ENCODE measurements around the gene MACROH2A1. TPM values are rescaled to one million over a fixed set of nuclear protein-coding genes. Genes with fewer than 3 reads are reported as not detected.

Gene MACROH2A1
- total RNA-seq, 1 donor from 2014 or later, result 319 TPM

DNA sequence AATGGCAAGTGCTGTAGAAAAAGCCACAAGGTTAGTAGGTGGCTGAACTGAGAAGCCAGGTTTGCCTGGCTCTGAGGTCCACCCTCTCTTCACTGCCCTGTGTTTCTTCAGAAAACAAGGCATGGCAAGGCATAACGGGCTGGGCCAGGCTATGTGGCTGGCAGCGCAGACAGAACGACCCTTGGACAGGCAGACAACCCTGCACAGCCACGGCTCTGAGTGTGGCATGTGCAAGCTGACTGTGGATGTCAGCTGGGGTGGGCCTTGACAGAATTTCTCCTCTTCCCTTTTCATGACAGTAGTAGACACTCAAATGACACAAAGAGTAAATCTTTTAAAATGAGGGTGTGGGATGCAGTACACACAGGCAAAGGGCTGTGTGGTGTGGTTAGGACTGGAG, 81.7 kb downstream of the MACROH2A1 start:
- Mint-ChIP-seq H3K27me3 (peaks cover 8% of the 10 kb centered on the region), H3K4me1 (ENCODE audit: low read depth) (peaks cover 2% of the 10 kb centered on the region), H3K36me3 (ENCODE audit: insufficient read depth) (no peaks in the 10 kb centered on the region), H3K4me3 (ENCODE audit: low read depth) (no peak overlapping the region), H3K9me3 (ENCODE audit: low read depth) (no peaks in the 10 kb centered on the region), H3K27ac (no peak overlapping the region)
- TF ChIP-seq, protein P1, sequence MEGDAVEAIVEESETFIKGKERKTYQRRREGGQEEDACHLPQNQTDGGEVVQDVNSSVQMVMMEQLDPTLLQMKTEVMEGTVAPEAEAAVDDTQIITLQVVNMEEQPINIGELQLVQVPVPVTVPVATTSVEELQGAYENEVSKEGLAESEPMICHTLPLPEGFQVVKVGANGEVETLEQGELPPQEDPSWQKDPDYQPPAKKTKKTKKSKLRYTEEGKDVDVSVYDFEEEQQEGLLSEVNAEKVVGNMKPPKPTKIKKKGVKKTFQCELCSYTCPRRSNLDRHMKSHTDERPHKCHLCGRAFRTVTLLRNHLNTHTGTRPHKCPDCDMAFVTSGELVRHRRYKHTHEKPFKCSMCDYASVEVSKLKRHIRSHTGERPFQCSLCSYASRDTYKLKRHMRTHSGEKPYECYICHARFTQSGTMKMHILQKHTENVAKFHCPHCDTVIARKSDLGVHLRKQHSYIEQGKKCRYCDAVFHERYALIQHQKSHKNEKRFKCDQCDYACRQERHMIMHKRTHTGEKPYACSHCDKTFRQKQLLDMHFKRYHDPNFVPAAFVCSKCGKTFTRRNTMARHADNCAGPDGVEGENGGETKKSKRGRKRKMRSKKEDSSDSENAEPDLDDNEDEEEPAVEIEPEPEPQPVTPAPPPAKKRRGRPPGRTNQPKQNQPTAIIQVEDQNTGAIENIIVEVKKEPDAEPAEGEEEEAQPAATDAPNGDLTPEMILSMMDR (IDR thresholded peaks at IDR 0.05; ENCODE audit: unreplicated experiment), result no peak
- DNase-seq (ENCODE audit: low spot score, unreplicated experiment), result no peak

DNA sequence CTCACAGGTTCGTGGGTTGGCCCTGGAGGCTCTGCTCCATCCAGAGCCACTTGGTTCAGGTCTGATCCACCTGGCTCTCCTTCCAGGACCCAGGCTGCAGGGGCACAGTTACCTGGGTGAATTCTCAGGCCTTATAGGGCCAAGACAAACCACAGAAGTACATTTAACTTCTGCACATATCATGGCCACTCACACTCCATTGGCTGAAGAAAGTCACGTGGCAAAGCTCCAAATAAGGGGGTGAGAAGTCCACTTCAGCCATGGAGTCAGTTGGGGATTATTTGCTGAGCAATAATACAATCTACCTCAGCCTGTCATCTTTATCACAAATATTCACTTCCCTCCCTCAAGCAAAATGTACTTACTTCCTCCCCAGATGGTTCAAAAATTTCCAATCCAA, 83.6 kb downstream of the MACROH2A1 start:
- Mint-ChIP-seq H3K27ac (no peak overlapping the region), H3K4me1 (ENCODE audit: low read depth) (peaks cover 11% of the 10 kb centered on the region), H3K9me3 (ENCODE audit: low read depth) (no peaks in the 10 kb centered on the region), H3K4me3 (ENCODE audit: low read depth) (no peak overlapping the region), H3K27me3 (peaks cover 3% of the 10 kb centered on the region), H3K36me3 (ENCODE audit: insufficient read depth) (no peaks in the 10 kb centered on the region)
- TF ChIP-seq, protein P1 (IDR thresholded peaks at IDR 0.05; ENCODE audit: unreplicated experiment), result no peak
- no peak for DNase-seq (ENCODE audit: low spot score, unreplicated experiment)

DNA sequence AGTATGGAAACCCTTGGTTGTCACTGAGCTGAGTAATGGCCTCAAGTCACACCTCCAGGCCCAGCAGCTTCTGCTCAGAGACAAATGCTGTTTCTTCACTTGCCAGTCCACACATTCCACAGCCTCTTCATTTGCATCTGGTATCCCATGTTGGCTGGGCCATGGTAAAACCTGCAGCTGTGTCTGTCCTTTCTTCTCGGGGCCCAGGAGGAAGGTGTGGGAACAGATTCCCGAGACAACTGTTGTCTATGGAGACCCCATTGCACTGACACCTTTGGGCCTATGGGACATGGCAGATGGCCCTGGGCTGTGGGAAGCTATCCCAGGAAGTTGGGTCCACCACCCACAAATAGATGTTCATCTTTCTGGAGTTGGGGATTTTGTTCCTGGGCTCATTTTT, 85.1 kb downstream of the MACROH2A1 start:
- peaks cover 21% of the 10 kb centered on the region for H3K4me1 Mint-ChIP-seq (ENCODE audit: low read depth)
- H3K36me3 Mint-ChIP-seq (ENCODE audit: insufficient read depth), result no peaks in the 10 kb centered on the region
- TF ChIP-seq, protein P1 (IDR thresholded peaks at IDR 0.05; ENCODE audit: unreplicated experiment), result no peak
- peaks cover 3% of the 10 kb centered on the region for H3K27me3 Mint-ChIP-seq
- H3K27ac Mint-ChIP-seq, result no peak overlapping the region
- no peaks in the 10 kb centered on the region for H3K9me3 Mint-ChIP-seq (ENCODE audit: low read depth)
- DNase-seq (ENCODE audit: low spot score, unreplicated experiment), result no peak
- H3K4me3 Mint-ChIP-seq (ENCODE audit: low read depth), result no peak overlapping the region

DNA sequence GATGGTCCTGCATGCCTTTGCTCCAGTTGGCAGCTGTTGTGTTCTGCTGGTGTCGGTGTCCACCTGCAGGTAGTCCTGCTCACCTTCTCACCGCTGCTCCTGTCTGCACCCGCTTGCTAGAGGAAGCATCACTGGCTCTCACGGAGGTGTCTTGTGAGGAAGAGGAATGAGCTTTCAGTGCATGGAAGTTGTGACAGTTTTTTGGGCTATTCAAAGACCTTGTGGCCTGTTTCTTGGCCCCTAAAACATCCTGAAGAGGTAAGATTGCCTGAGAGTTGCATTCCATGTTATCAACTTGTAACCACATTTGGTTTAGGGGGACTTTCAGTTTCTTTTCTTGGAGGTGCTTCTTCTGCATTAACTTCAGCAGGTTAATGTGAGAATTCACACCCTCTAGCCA, 85.6 kb downstream of the MACROH2A1 start:
- Mint-ChIP-seq H3K27me3 (peaks cover 3% of the 10 kb centered on the region), H3K36me3 (ENCODE audit: insufficient read depth) (no peaks in the 10 kb centered on the region), H3K4me3 (ENCODE audit: low read depth) (no peak overlapping the region), H3K9me3 (ENCODE audit: low read depth) (no peaks in the 10 kb centered on the region), H3K27ac (no peak overlapping the region), H3K4me1 (ENCODE audit: low read depth) (peaks cover 26% of the 10 kb centered on the region)
- no peak for DNase-seq (ENCODE audit: low spot score, unreplicated experiment)
- TF ChIP-seq, protein P1 (IDR thresholded peaks at IDR 0.05; ENCODE audit: unreplicated experiment), result no peak

DNA sequence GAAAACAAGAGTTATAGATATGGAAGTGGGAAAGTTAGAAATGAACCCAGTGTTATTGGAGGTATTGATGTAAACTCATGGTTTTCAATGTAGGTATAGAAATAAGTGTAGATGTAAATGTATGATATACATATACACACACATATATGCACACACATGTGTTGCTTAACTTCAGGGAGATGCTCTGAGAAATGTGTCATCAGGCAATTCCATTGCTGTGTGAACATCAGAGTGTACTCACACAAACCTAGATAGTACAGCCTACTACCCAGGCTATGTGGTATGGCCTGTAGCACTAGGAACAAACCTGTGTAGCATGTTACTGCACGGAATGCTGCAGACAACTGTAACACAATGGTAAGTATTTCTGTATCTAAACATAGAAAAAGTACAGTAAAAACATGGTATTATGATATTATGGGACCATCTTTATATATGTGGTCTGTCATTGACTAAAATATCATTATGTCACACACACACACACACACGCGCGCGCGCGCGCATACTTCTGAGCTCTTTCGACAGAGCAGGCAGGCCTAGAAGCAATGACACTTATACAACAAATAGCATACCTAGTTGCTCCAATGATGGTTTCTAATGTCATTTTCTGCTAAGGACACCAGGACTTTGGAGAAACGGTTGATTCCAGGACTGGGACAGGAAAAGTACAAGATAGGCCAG, 86.6 kb downstream of the MACROH2A1 start:
- TF ChIP-seq, protein P1 (IDR thresholded peaks at IDR 0.05; ENCODE audit: unreplicated experiment), result no peak
- H3K4me1 Mint-ChIP-seq (ENCODE audit: low read depth), result peaks cover 35% of the 10 kb centered on the region
- no peaks in the 10 kb centered on the region for H3K9me3 Mint-ChIP-seq (ENCODE audit: low read depth)
- no peak for DNase-seq (ENCODE audit: low spot score, unreplicated experiment)
- no peak overlapping the region for H3K27ac Mint-ChIP-seq
- H3K27me3 Mint-ChIP-seq, result peaks cover under 1% of the 10 kb centered on the region
- no peak overlapping the region for H3K4me3 Mint-ChIP-seq (ENCODE audit: low read depth)
- H3K36me3 Mint-ChIP-seq (ENCODE audit: insufficient read depth), result no peaks in the 10 kb centered on the region

All from progenitor cell of endocrine pancreas (in vitro differentiated cells).